ENCODE measurements around the gene BSN. TPM values are rescaled to one million over a fixed set of nuclear protein-coding genes. Genes with fewer than 3 reads are reported as not detected.

Gene BSN
- total and polyA plus RNA-seq, 2 donors (not counting 1 experiment from before 2014, with no cell fraction given), result under 0.01 to 0.01 TPM

GRCh38 chr3:49519916-49520385 is 34.3 kb upstream of the BSN start:
- H3K4me2 ChIP-seq (ENCODE audit: extremely low read depth, insufficient read depth, low read length), result no peak overlapping the region
- no peak overlapping the region for H2AFZ ChIP-seq (ENCODE audit: low read length)
- DNase-seq (ENCODE audit: low read depth in 2 of 2), result no peak
- no peaks in the 10 kb centered on the region for H3K79me2 ChIP-seq (ENCODE audit: control insufficient read depth, insufficient read depth, low read length)
- no peak overlapping the region for H3K27ac ChIP-seq (ENCODE audit: insufficient read depth, low read length)
- H3K27me3 ChIP-seq (ENCODE audit: control insufficient read depth, insufficient read depth, low read length), result no peaks in the 10 kb centered on the region
- no peaks in the 10 kb centered on the region for H3K4me1 ChIP-seq (ENCODE audit: control insufficient read depth, extremely low read depth, insufficient read depth, low read length)
- no peak overlapping the region for H3K4me3 ChIP-seq (replicated peaks in 1 of 4; ENCODE audit: control extremely low read depth in 1 of 4, insufficient read depth in 1 of 4, low read depth in 3 of 4, low read length in 4 of 4)
- H3K9me3 ChIP-seq (ENCODE audit: control insufficient read depth, insufficient read depth, low read depth, low read length), result no peaks in the 10 kb centered on the region
- H3K36me3 ChIP-seq (ENCODE audit: control insufficient read depth, insufficient read depth, low read length), result peaks cover 3% of the 10 kb centered on the region
- H4K20me1 ChIP-seq (ENCODE audit: control insufficient read depth, extremely low read depth, insufficient read depth, low read length), result no peaks in the 10 kb centered on the region
- H3K9ac ChIP-seq (ENCODE audit: insufficient read depth, low read length), result no peak overlapping the region
- TF ChIP-seq EZH2 (IDR thresholded peaks at IDR 0.05; ENCODE audit: low read length, missing control alignments), result no peak
- no peak for TF ChIP-seq CTCF (conservative IDR thresholded peaks at IDR 0.05 in 1 of 2, IDR thresholded peaks at IDR 0.05 in 1 of 2; ENCODE audit: low read depth in 1 of 2, low read length in 2 of 2)

- H4K20me1 ChIP-seq (ENCODE audit: control insufficient read depth, extremely low read depth, insufficient read depth, low read length), result no peaks in the 10 kb centered on the region
- H3K4me3 ChIP-seq (replicated peaks in 1 of 4; ENCODE audit: control extremely low read depth in 1 of 4, insufficient read depth in 1 of 4, low read depth in 3 of 4, low read length in 4 of 4), result no peak overlapping the region
- DNase-seq (ENCODE audit: low read depth in 2 of 2), result no peak
- no peak overlapping the region for H3K27ac ChIP-seq (ENCODE audit: insufficient read depth, low read length)
- H3K4me1 ChIP-seq (ENCODE audit: control insufficient read depth, extremely low read depth, insufficient read depth, low read length), result no peaks in the 10 kb centered on the region
- H3K4me2 ChIP-seq (ENCODE audit: extremely low read depth, insufficient read depth, low read length), result no peak overlapping the region
- H3K79me2 ChIP-seq (ENCODE audit: control insufficient read depth, insufficient read depth, low read length), result no peaks in the 10 kb centered on the region
- no peaks in the 10 kb centered on the region for H3K27me3 ChIP-seq (ENCODE audit: control insufficient read depth, insufficient read depth, low read length)
- no peak overlapping the region for H3K9ac ChIP-seq (ENCODE audit: insufficient read depth, low read length)
- H3K36me3 ChIP-seq (ENCODE audit: control insufficient read depth, insufficient read depth, low read length), result no peaks in the 10 kb centered on the region
- no peaks in the 10 kb centered on the region for H3K9me3 ChIP-seq (ENCODE audit: control insufficient read depth, insufficient read depth, low read depth, low read length)
- TF ChIP-seq CTCF (conservative IDR thresholded peaks at IDR 0.05 in 1 of 2, IDR thresholded peaks at IDR 0.05 in 1 of 2; ENCODE audit: low read depth in 1 of 2, low read length in 2 of 2), result no peak
- H2AFZ ChIP-seq (ENCODE audit: low read length), result no peak overlapping the region
These were observed 30.2 kb upstream of the BSN start for GRCh38 chr3:49523756-49524747.

- no peaks in the 10 kb centered on the region for H3K4me1 ChIP-seq (ENCODE audit: control insufficient read depth, extremely low read depth, insufficient read depth, low read length)
- H2AFZ ChIP-seq (ENCODE audit: low read length), result no peak overlapping the region
- no peak overlapping the region for H3K4me3 ChIP-seq (replicated peaks in 1 of 4; ENCODE audit: control extremely low read depth in 1 of 4, insufficient read depth in 1 of 4, low read depth in 3 of 4, low read length in 4 of 4)
- TF ChIP-seq EZH2 (IDR thresholded peaks at IDR 0.05; ENCODE audit: low read length, missing control alignments) (no peak), CTCF (conservative IDR thresholded peaks at IDR 0.05 in 1 of 2, IDR thresholded peaks at IDR 0.05 in 1 of 2; ENCODE audit: low read depth in 1 of 2, low read length in 2 of 2) (no peak)
- peaks cover 1% of the 10 kb centered on the region for H3K36me3 ChIP-seq (ENCODE audit: control insufficient read depth, insufficient read depth, low read length)
- no peak overlapping the region for H3K27ac ChIP-seq (ENCODE audit: insufficient read depth, low read length)
- no peaks in the 10 kb centered on the region for H4K20me1 ChIP-seq (ENCODE audit: control insufficient read depth, extremely low read depth, insufficient read depth, low read length)
- H3K4me2 ChIP-seq (ENCODE audit: extremely low read depth, insufficient read depth, low read length), result no peak overlapping the region
- no peak overlapping the region for H3K9ac ChIP-seq (ENCODE audit: insufficient read depth, low read length)
- no peak for DNase-seq (ENCODE audit: low read depth in 2 of 2)
- H3K79me2 ChIP-seq (ENCODE audit: control insufficient read depth, insufficient read depth, low read length), result no peaks in the 10 kb centered on the region
- no peaks in the 10 kb centered on the region for H3K27me3 ChIP-seq (ENCODE audit: control insufficient read depth, insufficient read depth, low read length)
- H3K9me3 ChIP-seq (ENCODE audit: control insufficient read depth, insufficient read depth, low read depth, low read length), result no peaks in the 10 kb centered on the region
These were observed 24.7 kb upstream of the BSN start for GRCh38 chr3:49529567-49529966.

Measured in fibroblast of lung (primary cell).